HG02610 (cell line): Measurements from ENCODE around the gene MSH3.

Experiments used
- ATAC-seq: cut with Tn5 transposase; IDR thresholded peaks from one replicate; pipeline ENCODE4 v1.9.1; 2021; ENCODE audit warnings: mild to moderate bottlenecking, moderate library complexity; ENCODE audit not compliant: unreplicated experiment

MSH3 gene

GRCh38 chr5:80654391-80655230 lies at the start of gene MSH3, which contains the start of gene DHFR:
TSS of gene MSH3 (plus strand) at chr5:80654652. CDS start at chr5:80654728, 76 bp downstream.
TSS of gene DHFR (minus strand) at chr5:80654983. CDS start at chr5:80654489, 494 bp downstream.
- peak; percentile 47 for ATAC-seq

GRCh38 chr5:80607343-80607742 lies 47.1 kb upstream of the MSH3 start:
- ATAC-seq: no peak

- peak; percentile 78 for ATAC-seq
Observed at GRCh38 chr5:80607832-80608231, 46.6 kb upstream of the MSH3 start.

GRCh38 chr5:80608731-80609130 lies 45.7 kb upstream of the MSH3 start:
- ATAC-seq: no peak

- no peak for ATAC-seq
Observed at GRCh38 chr5:80609692-80610091, 44.8 kb upstream of the MSH3 start.

GRCh38 chr5:80615266-80615914 lies 39.1 kb upstream of the MSH3 start:
- ATAC-seq: no peak

- no peak for ATAC-seq
Observed at GRCh38 chr5:80618438-80618837, 36.0 kb upstream of the MSH3 start.

GRCh38 chr5:80619086-80619485 lies 35.4 kb upstream of the MSH3 start:
- ATAC-seq: no peak

- ATAC-seq: no peak
Observed at GRCh38 chr5:80620211-80620610, 34.2 kb upstream of the MSH3 start.

- ATAC-seq: no peak
Observed at GRCh38 chr5:80622756-80623155, 31.7 kb upstream of the MSH3 start.

- ATAC-seq: no peak
Observed at GRCh38 chr5:80623999-80624398, 30.5 kb upstream of the MSH3 start.

GRCh38 chr5:80625230-80625629 lies 29.2 kb upstream of the MSH3 start:
- no peak for ATAC-seq

GRCh38 chr5:80629281-80629680 lies 25.2 kb upstream of the MSH3 start:
- no peak for ATAC-seq

GRCh38 chr5:80631278-80632259 lies 22.9 kb upstream of the MSH3 start:
- ATAC-seq: no peak

- no peak for ATAC-seq
Observed at GRCh38 chr5:80632700-80633099, 21.8 kb upstream of the MSH3 start.

- ATAC-seq: no peak
Observed at GRCh38 chr5:80634193-80634592, 20.3 kb upstream of the MSH3 start.

GRCh38 chr5:80641353-80641752 lies 13.1 kb upstream of the MSH3 start:
- no peak for ATAC-seq

GRCh38 chr5:80644900-80645299 lies 9.6 kb upstream of the MSH3 start:
- ATAC-seq: no peak

GRCh38 chr5:80646926-80647325 lies 7.5 kb upstream of the MSH3 start:
- ATAC-seq: no peak

GRCh38 chr5:80653502-80653901 lies 950 bp upstream of the MSH3 start:
- ATAC-seq: no peak

- no peak for ATAC-seq
Observed at GRCh38 chr5:80654054-80654390, 430 bp upstream of the MSH3 start.
